IPS-20b (cell line): Measurements from ENCODE around the gene MGMT.

ENCODE experiments used
- H3K27ac ChIP-seq: one replicate; pipeline ENCODE4 v1.5.1; 2013; ENCODE audit warnings: low read length
- H3K27me3 ChIP-seq: 2 replicates; pipeline ENCODE4 v1.6.1; 2013; ENCODE audit warnings: mild to moderate bottlenecking, low read length, inconsistent platforms; ENCODE audit not compliant: insufficient read depth
- H3K36me3 ChIP-seq: 2 replicates; pipeline ENCODE4 v1.6.1; 2013; ENCODE audit warnings: low read depth, mild to moderate bottlenecking, inconsistent platforms, low read length, moderate library complexity; ENCODE audit not compliant: insufficient read depth
- H3K4me1 ChIP-seq: 2 replicates; pipeline ENCODE4 v1.6.1; 2013; ENCODE audit warnings: mild to moderate bottlenecking, control low read depth, inconsistent platforms, low read length, moderate library complexity; ENCODE audit not compliant: insufficient read depth
- H3K4me3 ChIP-seq: 2 replicates; pipeline ENCODE4 v1.5.1; 2013; ENCODE audit warnings: mild to moderate bottlenecking, low read length, inconsistent platforms
- H3K9ac ChIP-seq: 2 replicates; pipeline ENCODE4 v1.6.1; 2013; ENCODE audit warnings: low read depth, mild to moderate bottlenecking, inconsistent platforms, low read length, moderate library complexity
- H3K9me3 ChIP-seq: 2 replicates; pipeline ENCODE4 v1.6.1; 2013; ENCODE audit warnings: mild to moderate bottlenecking, low read depth, low read length, inconsistent platforms; ENCODE audit not compliant: insufficient read depth

Gene MGMT

GRCh38 chr10:129534826-129535225 lies 67.8 kb downstream of the MGMT start:
- Histone ChIP-seq H3K9ac (no peak overlapping the region), H3K27me3 (no peaks in the 10 kb centered on the region), H3K4me1 (peaks cover 14% of the 10 kb centered on the region; the same call in 1 of the 2 replicates), H3K27ac (no peak overlapping the region), H3K9me3 (peaks cover 3% of the 10 kb centered on the region; the same call in 1 of the 2 replicates), H3K4me3 (no peak overlapping the region), H3K36me3 (no peaks in the 10 kb centered on the region)

- Histone ChIP-seq H3K27ac (no peak overlapping the region), H3K36me3 (no peaks in the 10 kb centered on the region), H3K4me1 (peaks cover 9% of the 10 kb centered on the region; the same call in 1 of the 2 replicates), H3K4me3 (no peak overlapping the region), H3K9ac (no peak overlapping the region), H3K27me3 (no peaks in the 10 kb centered on the region), H3K9me3 (peaks cover 3% of the 10 kb centered on the region; the same call in 1 of the 2 replicates)
These were observed 69.3 kb downstream of the MGMT start for GRCh38 chr10:129536336-129536735.

GRCh38 chr10:129537151-129537550 lies 70.1 kb downstream of the MGMT start:
- no peak overlapping the region for H3K4me3 ChIP-seq
- peaks cover 2% of the 10 kb centered on the region; the same call in 1 of the 2 replicates for H3K4me1 ChIP-seq
- H3K9me3 ChIP-seq: peaks cover 3% of the 10 kb centered on the region; the same call in 1 of the 2 replicates
- no peaks in the 10 kb centered on the region for H3K27me3 ChIP-seq
- no peaks in the 10 kb centered on the region for H3K36me3 ChIP-seq
- H3K9ac ChIP-seq: no peak overlapping the region
- no peak overlapping the region for H3K27ac ChIP-seq

GRCh38 chr10:129538236-129538635 lies 71.2 kb downstream of the MGMT start:
- Histone ChIP-seq H3K4me3 (no peak overlapping the region), H3K27ac (no peak overlapping the region), H3K36me3 (no peaks in the 10 kb centered on the region), H3K9ac (no peak overlapping the region), H3K4me1 (no peaks in the 10 kb centered on the region), H3K9me3 (peaks cover 3% of the 10 kb centered on the region; the same call in 1 of the 2 replicates), H3K27me3 (no peaks in the 10 kb centered on the region)

- H3K36me3 ChIP-seq: no peaks in the 10 kb centered on the region
- H3K9ac ChIP-seq: no peak overlapping the region
- H3K4me1 ChIP-seq: no peaks in the 10 kb centered on the region
- no peaks in the 10 kb centered on the region for H3K27me3 ChIP-seq
- no peak overlapping the region for H3K27ac ChIP-seq
- no peak overlapping the region for H3K4me3 ChIP-seq
- H3K9me3 ChIP-seq: peaks cover 3% of the 10 kb centered on the region; the same call in 1 of the 2 replicates
These were observed 74.2 kb downstream of the MGMT start for GRCh38 chr10:129541200-129541599.

- Histone ChIP-seq H3K4me1 (no peaks in the 10 kb centered on the region), H3K27ac (no peak overlapping the region), H3K4me3 (no peak overlapping the region), H3K9ac (no peak overlapping the region), H3K9me3 (peaks cover 3% of the 10 kb centered on the region; the same call in 1 of the 2 replicates), H3K27me3 (no peaks in the 10 kb centered on the region), H3K36me3 (no peaks in the 10 kb centered on the region)
These were observed 74.9 kb downstream of the MGMT start for GRCh38 chr10:129541748-129542487.

GRCh38 chr10:129542589-129542988 lies 75.5 kb downstream of the MGMT start:
- no peaks in the 10 kb centered on the region for H3K27me3 ChIP-seq
- H3K9ac ChIP-seq: no peak overlapping the region
- peaks cover 3% of the 10 kb centered on the region; the same call in 1 of the 2 replicates for H3K9me3 ChIP-seq
- no peak overlapping the region for H3K4me3 ChIP-seq
- no peak overlapping the region for H3K27ac ChIP-seq
- H3K36me3 ChIP-seq: no peaks in the 10 kb centered on the region
- no peaks in the 10 kb centered on the region for H3K4me1 ChIP-seq

- Histone ChIP-seq H3K4me1 (no peaks in the 10 kb centered on the region), H3K9ac (no peak overlapping the region), H3K36me3 (no peaks in the 10 kb centered on the region), H3K27ac (no peak overlapping the region), H3K9me3 (no peaks in the 10 kb centered on the region), H3K4me3 (no peak overlapping the region), H3K27me3 (no peaks in the 10 kb centered on the region)
These were observed 77.5 kb downstream of the MGMT start for GRCh38 chr10:129544205-129545202.

- Histone ChIP-seq H3K36me3 (no peaks in the 10 kb centered on the region), H3K27ac (no peak overlapping the region), H3K27me3 (no peaks in the 10 kb centered on the region), H3K9ac (no peak overlapping the region), H3K9me3 (no peaks in the 10 kb centered on the region), H3K4me3 (no peak overlapping the region), H3K4me1 (no peaks in the 10 kb centered on the region)
These were observed 78.2 kb downstream of the MGMT start for GRCh38 chr10:129545261-129545660.

GRCh38 chr10:129546106-129546505 lies 79.1 kb downstream of the MGMT start:
- Histone ChIP-seq H3K4me1 (no peaks in the 10 kb centered on the region), H3K36me3 (no peaks in the 10 kb centered on the region), H3K4me3 (no peak overlapping the region), H3K9me3 (no peaks in the 10 kb centered on the region), H3K27ac (no peak overlapping the region), H3K9ac (no peak overlapping the region), H3K27me3 (no peaks in the 10 kb centered on the region)

GRCh38 chr10:129547608-129548007 lies 80.6 kb downstream of the MGMT start:
- H3K9ac ChIP-seq: no peak overlapping the region
- no peaks in the 10 kb centered on the region for H3K27me3 ChIP-seq
- no peaks in the 10 kb centered on the region for H3K9me3 ChIP-seq
- H3K4me3 ChIP-seq: no peak overlapping the region
- no peak overlapping the region for H3K27ac ChIP-seq
- no peaks in the 10 kb centered on the region for H3K4me1 ChIP-seq
- no peaks in the 10 kb centered on the region for H3K36me3 ChIP-seq
